ENCODE measurements around the gene NFAM1. TPM values are rescaled to one million over a fixed set of nuclear protein-coding genes. Genes with fewer than 3 reads are reported as not detected.

Gene NFAM1
- total and polyA plus RNA-seq, 2 of the 13 experiments (the other 11 are each of a cell fraction or from before 2014, with no cell fraction given): 0.03 TPM; not detected in 1

DNA sequence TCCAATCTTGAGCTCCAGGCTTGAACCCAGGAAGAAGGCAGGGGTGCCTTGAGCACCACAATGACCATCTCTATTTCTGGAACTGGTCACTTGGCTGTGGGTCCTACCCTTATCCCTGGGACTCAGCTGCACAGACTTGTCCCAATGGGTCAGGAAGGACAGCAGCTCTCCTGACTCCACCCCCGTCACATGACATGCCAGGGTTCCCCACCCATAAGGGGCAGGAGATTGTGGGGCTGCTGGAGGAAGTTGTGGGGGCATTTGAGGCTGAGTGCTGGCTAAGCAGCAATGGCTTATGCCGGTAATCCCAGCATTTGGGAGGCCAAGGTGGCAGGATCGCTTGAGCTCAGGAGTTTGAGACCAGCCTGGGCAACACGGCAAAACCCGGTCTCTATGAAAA is 56.2 kb downstream of the NFAM1 start (continued):
- no peak for TF ChIP-seq ZNF317 (CRISPR knock-in tag; IDR thresholded peaks at IDR 0.05)
- TF ChIP-seq, protein P1, sequence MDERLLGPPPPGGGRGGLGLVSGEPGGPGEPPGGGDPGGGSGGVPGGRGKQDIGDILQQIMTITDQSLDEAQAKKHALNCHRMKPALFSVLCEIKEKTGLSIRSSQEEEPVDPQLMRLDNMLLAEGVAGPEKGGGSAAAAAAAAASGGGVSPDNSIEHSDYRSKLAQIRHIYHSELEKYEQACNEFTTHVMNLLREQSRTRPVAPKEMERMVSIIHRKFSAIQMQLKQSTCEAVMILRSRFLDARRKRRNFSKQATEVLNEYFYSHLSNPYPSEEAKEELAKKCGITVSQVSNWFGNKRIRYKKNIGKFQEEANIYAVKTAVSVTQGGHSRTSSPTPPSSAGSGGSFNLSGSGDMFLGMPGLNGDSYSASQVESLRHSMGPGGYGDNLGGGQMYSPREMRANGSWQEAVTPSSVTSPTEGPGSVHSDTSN (CRISPR knock-in tag; IDR thresholded peaks at IDR 0.05): no peak
- TF ChIP-seq ZNF10 (CRISPR knock-in tag; IDR thresholded peaks at IDR 0.05; ENCODE audit: borderline replicate concordance, low read depth): no peak
- TF ChIP-seq ZNF768 (CRISPR knock-in tag; IDR thresholded peaks at IDR 0.05): no peak
- TF ChIP-seq CEBPB (IDR thresholded peaks at IDR 0.05; ENCODE audit: borderline replicate concordance, low read depth, low read length): no peak
- no peak for TF ChIP-seq ZNF556 (CRISPR knock-in tag; IDR thresholded peaks at IDR 0.05; ENCODE audit: borderline replicate concordance)
- TF ChIP-seq, protein P2, sequence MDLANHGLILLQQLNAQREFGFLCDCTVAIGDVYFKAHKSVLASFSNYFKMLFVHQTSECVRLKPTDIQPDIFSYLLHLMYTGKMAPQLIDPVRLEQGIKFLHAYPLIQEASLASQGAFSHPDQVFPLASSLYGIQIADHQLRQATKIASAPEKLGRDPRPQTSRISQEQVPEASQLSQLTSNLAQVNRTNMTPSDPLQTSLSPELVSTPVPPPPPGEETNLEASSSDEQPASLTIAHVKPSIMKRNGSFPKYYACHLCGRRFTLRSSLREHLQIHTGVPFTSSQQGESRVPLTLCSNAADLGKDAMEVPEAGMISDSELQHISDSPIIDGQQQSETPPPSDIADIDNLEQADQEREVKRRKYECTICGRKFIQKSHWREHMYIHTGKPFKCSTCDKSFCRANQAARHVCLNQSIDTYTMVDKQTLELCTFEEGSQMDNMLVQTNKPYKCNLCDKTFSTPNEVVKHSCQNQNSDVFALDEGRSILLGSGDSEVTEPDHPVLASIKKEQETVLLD (CRISPR knock-in tag; IDR thresholded peaks at IDR 0.05; ENCODE audit: low read depth): no peak
- no peak for TF ChIP-seq SMARCC2 (IDR thresholded peaks at IDR 0.05)
- no peak for TF ChIP-seq JDP2 (CRISPR knock-in tag; IDR thresholded peaks at IDR 0.05; ENCODE audit: borderline replicate concordance)

DNA sequence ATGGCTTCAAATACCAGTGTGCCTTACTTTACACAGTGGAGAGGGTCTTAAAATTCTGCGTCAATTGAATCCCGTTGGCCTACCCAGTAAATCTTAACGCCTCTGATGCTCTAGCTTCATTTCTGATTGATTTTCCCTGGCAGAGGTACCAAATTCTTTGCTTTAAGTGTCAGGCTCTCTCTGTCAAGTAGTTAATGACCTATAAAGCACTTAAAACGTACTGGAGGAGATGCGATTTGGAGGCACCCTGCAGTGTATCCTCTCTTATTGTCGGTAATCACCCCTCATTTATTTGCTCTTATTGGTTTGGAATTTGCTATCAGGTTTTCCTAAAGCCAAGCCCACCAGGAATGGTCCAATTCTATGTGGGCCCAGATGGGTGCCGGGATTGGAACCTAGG is 59.2 kb downstream of the NFAM1 start:
- peaks cover 7 to 13% of the 10 kb centered on the region in 2 experiments; a peak in 3 of 5 replicates for H3K27me3 ChIP-seq (ENCODE audit: control insufficient read depth in 1 of 2, insufficient read depth in 2 of 2, low read length in 2 of 2)
- TF ChIP-seq U2AF2 (IDR thresholded peaks at IDR 0.05; ENCODE audit: low read depth, low read length) (no peak), KDM4B (CRISPR knock-in tag; IDR thresholded peaks at IDR 0.05) (no peak), NFKBIZ (CRISPR knock-in tag; IDR thresholded peaks at IDR 0.05) (no peak), TMF1 (CRISPR knock-in tag; IDR thresholded peaks at IDR 0.05; ENCODE audit: low read depth) (no peak), ZSCAN9 (CRISPR knock-in tag; IDR thresholded peaks at IDR 0.05; ENCODE audit: borderline replicate concordance) (no peak), NPAS2 (CRISPR knock-in tag; IDR thresholded peaks at IDR 0.05; ENCODE audit: borderline replicate concordance) (no peak), ZNF749 (CRISPR knock-in tag; IDR thresholded peaks at IDR 0.05; ENCODE audit: borderline replicate concordance) (no peak), ZFP90 (CRISPR knock-in tag; IDR thresholded peaks at IDR 0.05; ENCODE audit: borderline replicate concordance) (no peak), SIN3B (IDR thresholded peaks at IDR 0.05; ENCODE audit: low read length) (no peak), ZNF3 (CRISPR knock-in tag; IDR thresholded peaks at IDR 0.05) (no peak), SMC3 (IDR thresholded peaks at IDR 0.05; ENCODE audit: low read length) (no peak), HOXA7 (CRISPR knock-in tag; IDR thresholded peaks at IDR 0.05) (no peak), ZMYM2 (CRISPR knock-in tag; IDR thresholded peaks at IDR 0.05) (no peak)
- TF ChIP-seq, protein P3, sequence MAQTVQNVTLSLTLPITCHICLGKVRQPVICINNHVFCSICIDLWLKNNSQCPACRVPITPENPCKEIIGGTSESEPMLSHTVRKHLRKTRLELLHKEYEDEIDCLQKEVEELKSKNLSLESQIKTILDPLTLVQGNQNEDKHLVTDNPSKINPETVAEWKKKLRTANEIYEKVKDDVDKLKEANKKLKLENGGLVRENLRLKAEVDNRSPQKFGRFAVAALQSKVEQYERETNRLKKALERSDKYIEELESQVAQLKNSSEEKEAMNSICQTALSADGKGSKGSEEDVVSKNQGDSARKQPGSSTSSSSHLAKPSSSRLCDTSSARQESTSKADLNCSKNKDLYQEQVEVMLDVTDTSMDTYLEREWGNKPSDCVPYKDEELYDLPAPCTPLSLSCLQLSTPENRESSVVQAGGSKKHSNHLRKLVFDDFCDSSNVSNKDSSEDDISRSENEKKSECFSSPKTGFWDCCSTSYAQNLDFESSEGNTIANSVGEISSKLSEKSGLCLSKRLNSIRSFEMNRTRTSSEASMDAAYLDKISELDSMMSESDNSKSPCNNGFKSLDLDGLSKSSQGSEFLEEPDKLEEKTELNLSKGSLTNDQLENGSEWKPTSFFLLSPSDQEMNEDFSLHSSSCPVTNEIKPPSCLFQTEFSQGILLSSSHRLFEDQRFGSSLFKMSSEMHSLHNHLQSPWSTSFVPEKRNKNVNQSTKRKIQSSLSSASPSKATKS (CRISPR knock-in tag; IDR thresholded peaks at IDR 0.05): no peak
- no peaks in the 10 kb centered on the region for H3K9me3 ChIP-seq (ENCODE audit: low read length)
- FAIRE-seq (no peak), DNase-seq (ENCODE audit: low spot score) (no peak), ATAC-seq (no peak)
- no peaks in the 10 kb centered on the region for H4K20me1 ChIP-seq (ENCODE audit: insufficient read depth, low read length)
- H3K4me3 ChIP-seq (replicated peaks in 1 of 3; ENCODE audit: insufficient read depth in 1 of 3, low read depth in 2 of 3, low read length in 3 of 3): no peak overlapping the region
- ChIA-PET CTCF (ENCODE audit: low intra/inter-chr PET ratio, low total read pairs) (no interaction called here), POLR2A (no interaction called here)
- 68% methylated on average over 7 of the region's 7 CpGs for WGBS (ENCODE audit: low lambda C conversion rate)
- no peaks in the 10 kb centered on the region for H3K79me2 ChIP-seq (ENCODE audit: insufficient read depth, low read length)
- no peak overlapping the region for H3K27ac ChIP-seq (ENCODE audit: extremely low read length, insufficient read depth, low read length)
- no peak overlapping the region for H3K4me2 ChIP-seq (ENCODE audit: low read depth, low read length)
- H3K4me1 ChIP-seq (ENCODE audit: insufficient read depth, low read length): peaks cover 34% of the 10 kb centered on the region
- intact Hi-C loops (cut with micrococcal nuclease; ENCODE audit: unreplicated experiment) (loop anchor here (5.0 kb wide), 1 partner anchor 64 kb away; no protein-coding TSS in a partner anchor), in situ Hi-C loops (cut with HindIII; ENCODE audit: extremely low pct_ligation_motif_present, low pct_unique_long_range_greater_than_20kb) (no loop called here)
- BruUV-seq (replicated peaks): no TSS peak
- H2AFZ ChIP-seq (ENCODE audit: low read length): no peak overlapping the region
- H3K36me3 ChIP-seq (replicated peaks in 1 of 2; ENCODE audit: control insufficient read depth in 1 of 2, insufficient read depth in 2 of 2, low read length in 2 of 2): no peaks in the 10 kb centered on the region
- H3K9ac ChIP-seq (ENCODE audit: insufficient read depth, low read depth, low read length): no peak overlapping the region
